HCT116 (cell line): Measurements from ENCODE around the gene CCND2. TPM values are rescaled to one million over a fixed set of nuclear protein-coding genes. Genes with fewer than 3 reads are reported as not detected.

Experiments
- ATAC-seq: fragments of 200-7000 bp; cut with Tn5 transposase; 2 replicates; pipeline ENCODE4 v1.9.1; 2020; ENCODE audit warnings: mild to moderate bottlenecking, moderate library complexity
- BruUV-seq: library from RNA; stranded (reverse); fragments of 400-500 nt; replicated peaks from 2 replicates; lab custom pipeline; 2021; lab: Mats Ljungman, UMichigan
- CTCF ChIA-PET: fragments of 300-600 bp; sonication (Branson Sonifier 250); formaldehyde crosslinking; loops from one replicate; lab custom pipeline; 2021; ENCODE audit warnings: antibody characterized with exemption; lab: Charles Lee
- POLR2A ChIA-PET: fragments of 300-600, 350-600 bp; sonication (Branson Sonifier 250); formaldehyde crosslinking; loops from one replicate; lab custom pipeline; 2021; ENCODE audit warnings: antibody characterized with exemption; lab: Charles Lee
- RAD21 ChIA-PET, 2 experiments: fragments of 300-600 bp; sonication (Branson Sonifier 250); formaldehyde crosslinking; loops; one replicate each; lab custom pipeline; 2023; ENCODE audit warnings: low total read pairs in 2 of 2; ENCODE audit not compliant: uncharacterized antibody in 2 of 2, unreplicated experiment in 2 of 2, low non-redundant PET in 1 of 2; lab: Charles Lee
- DNase-seq: peaks from one replicate; pipeline ENCODE4 v3.0.0-alpha.2; 2010; ENCODE audit warnings: low read depth, low spot score
- H2AFZ ChIP-seq: fragments of 200-600 bp; shearing (Covaris generic), sonication (generic); 2 replicates; pipeline ENCODE4 v1.6.1; 2017; ENCODE audit warnings: low read depth, mixed run types, mixed read lengths, antibody characterized with exemption, low read length; ENCODE audit not compliant: poor library complexity, severe bottlenecking
- H3K27ac ChIP-seq: 2 replicates; pipeline ENCODE4 v1.5.1; 2012; ENCODE audit warnings: low read depth, low read length
- H3K27me3 ChIP-seq: fragments of 200-600 bp; sonication (generic); 2 replicates; pipeline ENCODE4 v1.6.1; 2016; ENCODE audit warnings: mixed run types, low read length, mixed read lengths; ENCODE audit not compliant: insufficient read depth
- H3K36me3 ChIP-seq, 2 experiments: fragments of 200-500 bp in 1 of 2; fragments of 200-600 bp in 1 of 2; sonication (Bioruptor generic) in 1 of 2; sonication (generic) in 1 of 2; 2 replicates each; pipeline versions ENCODE4 v1.5.1 to v1.6.1; 2014 to 2016; ENCODE audit warnings: low read length in 2 of 2, inconsistent platforms in 1 of 2, mixed read lengths in 1 of 2, mixed run types in 1 of 2; ENCODE audit not compliant: insufficient read depth in 2 of 2, control insufficient read depth in 1 of 2
- H3K4me1 ChIP-seq, 2 experiments: fragments of 200-600 bp in 1 of 2; sonication (generic) in 1 of 2; 2 replicates each; pipeline versions ENCODE4 v1.5.1 to v1.6.1; 2012 to 2017; ENCODE audit warnings: low read length in 2 of 2, inconsistent platforms in 1 of 2, mild to moderate bottlenecking in 1 of 2, mixed read lengths in 1 of 2, mixed run types in 1 of 2, moderate library complexity in 1 of 2; ENCODE audit not compliant: insufficient read depth in 2 of 2, control insufficient read depth in 1 of 2
- H3K4me2 ChIP-seq: fragments of 200-600 bp; sonication (generic); 2 replicates; pipeline ENCODE4 v1.6.1; 2017; ENCODE audit warnings: mixed run types, low read length, mixed read lengths
- H3K4me3 ChIP-seq, 2 experiments: fragments of 200-600 bp in 1 of 2; sonication (generic) in 1 of 2; replicated peaks in 1 of 2; 2 replicates each; pipeline ENCODE4 v1.5.1; 2011 to 2016; ENCODE audit warnings: low read length in 2 of 2, control low read depth in 1 of 2, low read depth in 1 of 2, mild to moderate bottlenecking in 1 of 2, mixed read lengths in 1 of 2, mixed run types in 1 of 2
- H3K79me2 ChIP-seq: fragments of 200-600 bp; sonication (generic); 2 replicates; pipeline ENCODE4 v1.6.1; 2017; ENCODE audit warnings: mild to moderate bottlenecking, mixed run types, low read length, moderate library complexity, mixed read lengths; ENCODE audit not compliant: insufficient read depth
- H3K9ac ChIP-seq: fragments of 200-600 bp; sonication (generic); 2 replicates; pipeline ENCODE4 v1.6.1; 2016; ENCODE audit warnings: low read length, mixed read lengths
- H3K9me2 ChIP-seq: fragments of 200-600 bp; sonication (generic), shearing (Covaris generic); 2 replicates; pipeline ENCODE4 v1.6.1; 2017; ENCODE audit warnings: mixed run types, mild to moderate bottlenecking, moderate library complexity; ENCODE audit not compliant: insufficient read depth
- H3K9me3 ChIP-seq, 2 experiments: fragments of 200-500 bp in 1 of 2; fragments of 200-600 bp in 1 of 2; sonication (Bioruptor generic) in 1 of 2; sonication (generic) in 1 of 2; 2 replicates each; pipeline ENCODE4 v1.6.1; 2014 to 2017; ENCODE audit warnings: low read length in 2 of 2, mixed read lengths in 2 of 2, inconsistent platforms in 1 of 2, low read depth in 1 of 2, mild to moderate bottlenecking in 1 of 2, mixed run types in 1 of 2, moderate library complexity in 1 of 2; ENCODE audit not compliant: control insufficient read depth in 1 of 2, insufficient read depth in 1 of 2
- H4K20me1 ChIP-seq: fragments of 200-600 bp; sonication (generic), shearing (Covaris generic); 2 replicates; pipeline ENCODE4 v1.6.1; 2017; ENCODE audit warnings: mixed run types, mild to moderate bottlenecking, moderate library complexity; ENCODE audit not compliant: insufficient read depth
- CBX3 ChIP-seq: IDR thresholded peaks from 2 replicates; pipeline ENCODE4 v1.6.1; 2012; ENCODE audit warnings: low read depth
- CEBPB ChIP-seq: IDR thresholded peaks from 2 replicates; pipeline ENCODE4 v1.6.1; 2012; ENCODE audit warnings: low read depth
- ELF1 ChIP-seq: IDR thresholded peaks from 2 replicates; pipeline ENCODE4 v1.6.1; 2012; ENCODE audit warnings: low read depth, borderline replicate concordance
- EZH2 ChIP-seq: fragments of 200-600 bp; sonication (generic); IDR thresholded peaks from 2 replicates; pipeline ENCODE4 v1.6.1; 2017; ENCODE audit warnings: antibody characterized with exemption, mixed run types
- EZH2phosphoT487 ChIP-seq: fragments of 200-600 bp; IDR thresholded peaks from 2 replicates; pipeline ENCODE4 v1.6.1; 2018; ENCODE audit warnings: antibody characterized with exemption, borderline replicate concordance
- REST ChIP-seq: IDR thresholded peaks from 2 replicates; pipeline ENCODE4 v1.6.1; 2012; ENCODE audit warnings: low read depth
- SIN3A ChIP-seq: IDR thresholded peaks from 2 replicates; pipeline ENCODE4 v1.6.1; 2012; ENCODE audit warnings: low read depth
- SP1 ChIP-seq: IDR thresholded peaks from 2 replicates; pipeline ENCODE4 v1.6.1; 2012; ENCODE audit warnings: low read depth
- SRF ChIP-seq: IDR thresholded peaks from 2 replicates; pipeline ENCODE4 v1.6.1; 2012; ENCODE audit warnings: low read depth
- TCF7L2 ChIP-seq: IDR thresholded peaks from 2 replicates; pipeline ENCODE4 v1.7.0; 2011; ENCODE audit warnings: borderline replicate concordance, inconsistent platforms; ENCODE audit not compliant: insufficient read depth, insufficient read length; ENCODE audit errors: extremely low read depth
- ZNF274 ChIP-seq: fragments of 200-500 bp; sonication (Bioruptor generic); IDR thresholded peaks from 2 replicates; pipeline ENCODE4 v1.6.1; 2014; ENCODE audit warnings: mild to moderate bottlenecking, low read depth, low read length, inconsistent platforms
- intact Hi-C: fragments of 100-400 bp; cut with micrococcal nuclease; formaldehyde crosslinking; loops from 2 replicates; pipeline ENCODE4 v1.10.0; 2022
- total RNA-seq: library from RNA; stranded (reverse); gene quantifications from one replicate; pipeline ENCODE4 v1.2.1, GENCODE V29; 2021; ENCODE audit not compliant: unreplicated experiment
- TF ChIP-seq, protein P1 (sequence below): IDR thresholded peaks from 2 replicates; pipeline ENCODE4 v1.6.1; 2012
- TF ChIP-seq, protein P2 (sequence below): IDR thresholded peaks from 2 replicates; pipeline ENCODE4 v1.6.1; 2012

CCND2 gene
- total RNA-seq, 1 experiment from 2014 or later, result 1.1 TPM

GRCh38 chr12:4270831-4271716, 2.5 kb upstream of the CCND2 start:
- CTCF ChIA-PET, result interaction anchor here (0.7 kb wide), 2 partner anchors 233 to 388 kb away, joined by 3 to 4 read pairs; no protein-coding TSS in a partner anchor

DNA sequence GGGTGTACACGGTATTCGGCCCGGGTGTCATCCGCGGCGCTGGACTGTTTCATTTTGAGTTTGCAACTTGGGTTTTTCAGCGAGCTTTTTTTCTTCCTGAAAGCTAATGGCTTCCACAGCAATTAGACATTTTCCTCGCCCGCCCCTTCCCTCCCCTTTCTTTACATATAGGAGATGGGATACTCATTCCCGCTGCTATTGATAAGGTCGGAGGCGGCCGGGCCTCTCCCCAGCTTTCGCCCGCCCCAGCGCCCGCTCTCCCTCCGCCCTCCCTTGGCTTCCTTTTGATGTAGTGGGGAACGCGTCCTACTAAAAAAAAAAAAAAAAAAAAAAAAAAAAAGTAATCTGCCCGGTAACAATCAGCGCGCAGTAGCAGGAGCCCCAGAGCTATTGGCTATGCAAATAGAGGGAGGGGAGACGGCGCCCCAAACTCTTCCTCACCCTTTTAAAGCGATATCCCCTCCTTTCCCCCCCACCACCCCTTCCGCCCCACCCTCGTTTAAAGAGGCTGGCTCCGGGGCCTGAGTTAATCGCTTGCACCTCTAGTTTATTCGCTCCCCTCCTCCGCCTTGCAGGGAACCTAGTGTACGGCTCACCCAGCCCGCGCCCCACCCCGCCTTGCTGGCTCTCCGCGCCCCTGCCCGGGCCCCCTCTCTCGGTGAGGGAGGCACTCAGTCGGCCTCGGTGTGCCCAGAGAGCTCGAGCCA, 1.7 kb upstream of the CCND2 start:
- Histone ChIP-seq H3K27me3 (peaks cover 55% of the 10 kb centered on the region), H3K36me3 (no peaks in the 10 kb centered on the region), H3K4me3 (peak overlapping the region; percentile 35 to 36), H3K27ac (no peak overlapping the region), H2AFZ (peak overlapping the region; percentile 52), H3K79me2 (no peaks in the 10 kb centered on the region), H4K20me1 (no peaks in the 10 kb centered on the region), H3K9me3 (no peaks in the 10 kb centered on the region), H3K4me1 (peaks cover 2 to 14% of the 10 kb centered on the region in 2 experiments; a peak in 3 of 4 replicates), H3K9ac (no peak overlapping the region), H3K4me2 (peak overlapping the region; percentile 78), H3K9me2 (no peaks in the 10 kb centered on the region)
- ATAC-seq (peak; percentile 55), DNase-seq (no peak)
- ChIA-PET RAD21 (interaction anchor here in 1 of 2 experiments (0.5 kb wide), 1 partner anchor 241 kb away, joined by 5 read pairs; no protein-coding TSS in a partner anchor), POLR2A (interaction anchor here (0.7 kb wide), 1 partner anchor 972 kb away, joined by 3 read pairs; no protein-coding TSS in a partner anchor), CTCF (interaction anchor here (0.7 kb wide), 2 partner anchors 234 to 388 kb away, joined by 3 to 4 read pairs; no protein-coding TSS in a partner anchor)
- no TSS peak for BruUV-seq
- intact Hi-C loops, result loop anchor here (10.0 kb wide), 1 partner anchor 467 kb away; no protein-coding TSS in a partner anchor
- TF ChIP-seq CEBPB, result no peak
- TF ChIP-seq, protein P1, sequence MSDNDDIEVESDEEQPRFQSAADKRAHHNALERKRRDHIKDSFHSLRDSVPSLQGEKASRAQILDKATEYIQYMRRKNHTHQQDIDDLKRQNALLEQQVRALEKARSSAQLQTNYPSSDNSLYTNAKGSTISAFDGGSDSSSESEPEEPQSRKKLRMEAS, result no peak
- no peak for TF ChIP-seq SP1
- TF ChIP-seq CBX3, result no peak
- TF ChIP-seq EZH2, result no peak
- TF ChIP-seq EZH2phosphoT487, result no peak
- TF ChIP-seq ELF1, result no peak
- TF ChIP-seq TCF7L2, result no peak
- no peak for TF ChIP-seq SRF
- TF ChIP-seq, protein P2, sequence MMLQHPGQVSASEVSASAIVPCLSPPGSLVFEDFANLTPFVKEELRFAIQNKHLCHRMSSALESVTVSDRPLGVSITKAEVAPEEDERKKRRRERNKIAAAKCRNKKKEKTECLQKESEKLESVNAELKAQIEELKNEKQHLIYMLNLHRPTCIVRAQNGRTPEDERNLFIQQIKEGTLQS, result no peak
- TF ChIP-seq REST, result no peak
- TF ChIP-seq SIN3A, result no peak

More at GRCh38 chr12:4270831-4271716, 2.5 kb upstream of the CCND2 start:
- Histone ChIP-seq H3K9ac (no peak overlapping the region), H3K9me2 (no peaks in the 10 kb centered on the region), H3K4me2 (peak overlapping the region; percentile 78), H3K4me3 (peak overlapping the region; percentile 35 to 36), H3K27me3 (peaks cover 63% of the 10 kb centered on the region), H3K4me1 (peaks cover 0 to 10% of the 10 kb centered on the region in 2 experiments; a peak in 2 of 4 replicates), H3K36me3 (no peaks in the 10 kb centered on the region), H3K27ac (no peak overlapping the region), H2AFZ (peak overlapping the region; percentile 52), H3K9me3 (no peaks in the 10 kb centered on the region), H4K20me1 (no peaks in the 10 kb centered on the region), H3K79me2 (no peaks in the 10 kb centered on the region)
- peak; percentile 95; the same call in 1 of the 2 replicates for TF ChIP-seq EZH2
- TF ChIP-seq EZH2phosphoT487, result 0 out of 2 replicates have a peak, but pooled peaks have one; percentile 97
- no peak for TF ChIP-seq ZNF274
- no TSS peak for BruUV-seq
- ChIA-PET RAD21 (interaction anchor here in 1 of 2 experiments (0.5 kb wide), 1 partner anchor 240 kb away, joined by 5 read pairs; no protein-coding TSS in a partner anchor), POLR2A (no interaction called here)
- ATAC-seq (peak; percentile 32; the same call in 1 of the 2 replicates), DNase-seq (no peak)
- intact Hi-C loops, result loop anchor here (10.0 kb wide), 1 partner anchor 466 kb away; no protein-coding TSS in a partner anchor
